Astrocyte of the hippocampus (primary cell): ENCODE results near the gene HCN2.
"Not testable (repeated sequence)": the region's sequence is repeated elsewhere in the genome, so short reads cannot be mapped to it uniquely, and the experiment has no call there.

Experiments used
- DNase-seq: peaks from one replicate; pipeline ENCODE4 v3.0.0; 2011; ENCODE audit warnings: low read depth, low spot score

The HCN2 gene

DNA sequence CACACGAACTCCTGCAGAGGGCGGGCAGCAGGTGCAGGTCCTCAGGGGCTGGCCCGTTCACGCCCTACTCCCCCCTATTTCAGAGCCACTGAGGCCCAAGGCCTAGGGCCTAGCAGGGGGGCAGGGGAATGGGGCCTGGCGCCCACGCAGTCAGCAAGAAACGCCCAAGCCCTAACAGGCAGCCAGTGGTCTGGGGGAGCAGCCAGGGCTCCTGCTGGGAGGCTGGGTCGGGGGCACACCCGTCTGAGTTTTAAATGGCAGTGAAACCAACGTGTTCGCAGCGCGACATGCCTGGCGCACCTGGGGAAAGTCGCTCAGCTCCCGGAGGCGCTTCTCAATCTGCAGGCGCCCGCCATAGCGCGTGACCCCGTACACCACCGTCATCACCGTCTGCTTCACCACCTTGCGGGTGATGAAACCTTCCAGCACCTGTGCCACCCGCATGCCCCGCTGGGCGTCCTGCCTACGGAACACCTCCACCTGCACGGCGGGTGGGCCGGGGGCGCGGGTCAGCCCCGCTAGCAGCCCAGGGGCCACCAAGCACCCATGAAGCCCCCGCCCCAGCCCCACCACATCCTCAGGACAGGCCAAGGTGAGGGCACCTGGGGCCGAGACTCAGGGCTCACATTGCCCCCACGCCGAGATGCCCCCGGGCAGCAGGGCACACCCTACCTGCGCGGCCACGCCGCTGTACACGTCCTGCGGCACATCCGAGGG is 29.8 kb downstream of the HCN2 start:
- no peak for DNase-seq

GRCh38 chr19:620166-620862 is 30.6 kb downstream of the HCN2 start:
- DNase-seq = no peak

DNA sequence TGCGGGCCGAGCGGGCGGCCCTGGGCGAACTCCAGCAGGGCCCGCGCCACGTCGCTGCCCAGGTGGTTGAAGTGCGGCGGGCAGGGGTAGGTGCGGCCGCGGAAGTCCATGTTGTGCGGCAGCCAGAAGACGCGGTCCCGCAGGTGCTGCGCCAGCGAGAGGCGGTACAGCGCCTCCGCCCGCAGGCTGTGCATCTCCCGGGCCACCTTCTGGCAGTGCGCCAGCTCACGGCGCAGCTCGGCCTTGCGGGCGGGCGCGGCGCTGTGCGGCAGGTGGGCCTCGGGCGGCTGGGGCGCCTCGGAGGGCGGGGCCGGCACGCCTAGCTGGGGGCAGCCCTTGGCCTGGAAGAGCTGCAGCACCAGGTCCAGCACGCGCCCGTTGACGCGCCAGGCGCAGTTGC is 31.5 kb downstream of the HCN2 start:
- DNase-seq = not testable (repeated sequence)

GRCh38 chr19:621819-622218 is 32.1 kb downstream of the HCN2 start:
- no peak for DNase-seq

DNA sequence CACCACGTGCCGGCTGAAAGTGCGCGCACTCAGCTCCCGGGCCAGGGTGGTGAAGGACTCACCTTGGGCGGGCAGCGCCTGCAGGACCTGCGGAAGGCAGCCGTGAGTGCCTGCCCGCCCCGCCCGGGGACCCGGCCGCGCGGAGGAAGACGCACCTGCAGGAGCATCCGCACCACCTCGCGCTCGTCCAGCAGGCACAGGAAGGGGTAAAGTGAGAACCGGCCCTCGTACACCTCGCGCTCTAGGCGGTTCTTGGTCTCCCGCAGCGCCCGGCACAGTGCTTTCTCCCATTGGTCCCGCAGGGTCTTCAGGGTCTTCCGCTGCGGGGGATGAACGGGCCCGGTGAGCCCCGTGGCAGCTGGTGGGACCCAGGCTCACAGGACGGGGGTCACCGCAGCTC is 33.0 kb downstream of the HCN2 start:
- no peak for DNase-seq

DNA sequence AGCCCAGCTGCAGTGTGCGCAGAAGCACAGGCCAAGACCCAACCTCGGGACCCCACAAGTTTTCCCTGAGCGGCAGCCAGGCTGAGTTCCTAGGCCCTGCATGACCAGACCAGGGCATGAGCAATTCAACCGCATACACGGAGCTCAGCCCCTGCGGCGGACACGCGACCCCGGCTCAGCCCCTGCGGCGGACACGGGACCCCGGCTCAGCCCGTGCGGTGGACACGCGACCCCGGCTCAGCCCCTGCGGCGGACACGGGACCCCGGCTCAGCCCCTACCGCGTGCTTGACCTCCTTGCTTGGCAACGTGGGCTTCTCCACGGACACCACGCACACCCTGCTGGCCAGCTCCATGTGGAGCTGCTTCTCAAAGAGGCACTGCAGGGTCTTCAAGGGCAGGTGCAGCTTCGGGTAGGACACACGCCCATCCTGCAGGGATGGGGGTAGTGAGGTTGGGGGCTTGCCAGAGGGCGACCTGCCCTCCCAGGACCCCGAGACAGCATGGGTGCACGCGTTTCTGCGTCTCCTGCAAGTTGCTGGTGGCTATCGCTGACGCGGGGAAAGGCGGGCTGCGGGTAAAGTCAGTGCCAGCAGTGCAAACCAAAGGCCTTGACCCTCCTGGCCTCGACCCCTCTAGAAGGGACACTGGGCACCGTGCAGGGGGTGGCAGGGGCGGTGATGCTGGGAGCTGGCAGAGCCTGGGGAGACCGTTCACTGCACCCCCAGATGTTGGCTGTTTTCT is 33.7 kb downstream of the HCN2 start:
- no peak for DNase-seq

DNA sequence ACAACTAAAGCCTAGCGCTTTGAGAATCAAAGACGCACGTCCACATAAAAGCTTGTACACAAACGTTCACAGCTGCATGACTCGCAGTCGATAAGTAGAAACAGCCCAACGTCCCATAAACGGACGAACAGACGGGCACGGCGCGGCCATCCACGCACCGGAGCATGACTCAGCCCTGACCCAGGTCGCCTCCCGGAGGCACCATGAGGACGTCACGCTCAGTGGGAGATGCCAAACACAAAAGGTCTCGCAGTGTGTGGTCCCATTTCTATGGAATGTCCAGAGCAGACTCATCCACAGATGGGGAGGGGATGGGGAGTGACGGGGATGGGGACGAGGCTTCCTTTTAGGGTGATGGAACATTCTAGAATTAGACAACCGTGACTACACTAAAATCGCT is 34.3 kb downstream of the HCN2 start:
- DNase-seq = peak; percentile 96

GRCh38 chr19:624433-625109 is 34.9 kb downstream of the HCN2 start:
- no peak for DNase-seq

DNA sequence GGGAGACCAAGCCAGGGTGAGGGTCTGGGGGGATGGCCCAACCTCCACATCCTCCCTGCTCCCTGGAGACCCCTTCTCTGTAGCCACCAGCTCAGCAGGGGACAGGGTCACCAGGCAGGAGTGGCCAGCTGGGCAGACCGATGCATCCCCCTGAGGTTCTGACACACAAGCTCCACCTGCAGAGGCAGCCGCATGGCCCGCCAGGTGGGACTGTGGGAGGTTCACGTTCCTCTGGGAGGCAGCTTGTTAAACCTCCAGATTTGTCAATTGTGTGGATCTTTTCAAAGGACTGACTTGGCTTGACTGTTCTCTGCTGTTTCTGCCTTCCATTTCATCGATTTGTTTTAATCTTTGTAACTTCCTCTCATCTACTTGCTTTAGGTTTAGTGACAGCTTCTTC is 35.6 kb downstream of the HCN2 start:
- no peak for DNase-seq

GRCh38 chr19:626566-626965 is 36.9 kb downstream of the HCN2 start:
- DNase-seq = not testable (repeated sequence)

GRCh38 chr19:628168-628567 is 38.5 kb downstream of the HCN2 start:
- no peak for DNase-seq

- not testable (repeated sequence) for DNase-seq
Observed at GRCh38 chr19:629515-629914, 39.8 kb downstream of the HCN2 start.

- no peak for DNase-seq
Observed at GRCh38 chr19:629961-630714, 40.5 kb downstream of the HCN2 start.

- peak; percentile 71 for DNase-seq
Observed at GRCh38 chr19:632579-633067, 42.9 kb downstream of the HCN2 start.

GRCh38 chr19:633068-633785 is 43.5 kb downstream of the HCN2 start, which contains the start of gene POLRMT:
Gene POLRMT, minus strand, starts transcription at chr19:633537. Its CDS starts 25 bp downstream, at chr19:633512.
- peak; percentile 100 for DNase-seq

GRCh38 chr19:633786-634639 is 44.3 kb downstream of the HCN2 start:
- no peak for DNase-seq

DNA sequence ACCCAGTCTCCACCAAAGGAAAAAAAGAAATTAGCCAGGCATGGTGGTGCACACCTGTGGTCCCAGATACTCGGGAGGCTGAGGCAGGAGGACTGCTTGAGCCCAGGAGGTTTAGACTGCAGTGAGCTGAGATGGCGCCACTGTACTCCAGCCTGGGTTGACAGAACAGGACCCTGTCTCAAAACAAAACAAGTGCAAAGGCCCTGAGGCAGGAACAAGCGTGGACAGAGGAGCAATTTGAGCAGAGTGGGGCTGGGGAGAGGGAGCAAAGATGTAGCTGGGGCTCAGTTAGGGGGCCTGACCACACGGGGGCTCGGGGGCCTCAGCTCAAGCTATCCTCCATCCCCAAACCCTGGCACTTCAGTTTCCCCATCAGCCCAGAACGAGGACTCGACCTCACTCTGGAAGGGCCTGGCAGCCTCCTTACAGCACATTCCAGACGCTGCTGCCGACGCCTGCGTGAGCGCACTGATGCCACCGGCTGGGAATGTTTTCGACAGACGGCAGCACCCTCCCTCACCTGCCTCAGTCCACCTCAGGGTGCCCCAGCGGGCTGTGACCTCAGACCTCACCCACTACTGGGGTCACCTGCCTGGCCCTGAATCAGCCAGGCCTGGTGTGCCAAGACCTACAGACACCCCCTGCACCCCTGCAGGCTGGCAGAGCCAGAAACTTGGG is 45.4 kb downstream of the HCN2 start:
- no peak for DNase-seq

DNA sequence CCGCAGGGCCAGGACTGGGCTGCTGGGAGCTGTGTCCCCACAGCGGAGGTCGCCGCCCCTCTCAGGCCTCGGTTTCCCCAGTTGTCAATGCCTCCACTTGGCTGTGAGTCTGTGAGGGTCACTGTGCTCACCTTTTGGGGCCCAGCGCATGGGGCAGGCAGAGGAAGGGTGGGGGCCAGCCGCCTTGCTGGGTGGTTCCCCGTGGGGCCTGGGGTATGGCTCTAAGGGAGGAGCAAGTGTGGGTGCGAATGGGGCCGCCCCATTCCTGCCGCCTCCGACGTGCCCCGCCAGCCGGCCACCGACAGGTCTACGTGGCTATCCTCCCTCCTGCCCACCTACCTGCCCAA is 49.2 kb downstream of the HCN2 start:
- no peak for DNase-seq
